OCI-LY1 (cell line): ENCODE results near the gene PTPN13.

Source experiments
- H2AFZ ChIP-seq: fragments of 200-600 bp; sonication (generic), shearing (Covaris generic); 2 replicates; pipeline ENCODE4 v1.6.0; 2014; ENCODE audit warnings: antibody characterized with exemption, mild to moderate bottlenecking, low read length
- H3F3A ChIP-seq: fragments of 200-600 bp; sonication (generic), shearing (Covaris generic); 2 replicates; pipeline ENCODE4 v1.6.0; 2014; ENCODE audit warnings: mild to moderate bottlenecking, antibody characterized with exemption, low read length, moderate library complexity; ENCODE audit not compliant: insufficient read depth
- H3K27ac ChIP-seq: fragments of 200-600 bp; sonication (generic); 2 replicates; pipeline ENCODE4 v1.5.1; 2014; ENCODE audit warnings: low read length, mixed run types, mild to moderate bottlenecking, low read depth; ENCODE audit not compliant: poor library complexity, severe bottlenecking
- H3K27me3 ChIP-seq: fragments of 200-600 bp; sonication (generic); 2 replicates; pipeline ENCODE4 v1.6.0; 2014; ENCODE audit warnings: antibody characterized with exemption, mild to moderate bottlenecking, low read length, moderate library complexity; ENCODE audit not compliant: insufficient read depth
- H3K36me3 ChIP-seq: fragments of 200-600 bp; sonication (generic); 2 replicates; pipeline ENCODE4 v1.6.1; 2014; ENCODE audit warnings: mild to moderate bottlenecking, antibody characterized with exemption, low read length, moderate library complexity, mixed read lengths; ENCODE audit not compliant: insufficient read depth
- H3K4me1 ChIP-seq: fragments of 200-600 bp; sonication (generic); 2 replicates; pipeline ENCODE4 v1.5.1; 2014; ENCODE audit warnings: mild to moderate bottlenecking, low read length, moderate library complexity; ENCODE audit not compliant: insufficient read depth, severe bottlenecking
- H3K4me2 ChIP-seq: fragments of 200-600 bp; sonication (generic), shearing (Covaris generic); 2 replicates; pipeline ENCODE4 v1.6.1; 2014; ENCODE audit warnings: low read length
- H3K4me3 ChIP-seq: fragments of 200-600 bp; sonication (generic); 2 replicates; pipeline ENCODE4 v1.5.1; 2014; ENCODE audit warnings: low read length, low read depth, mild to moderate bottlenecking, mixed read lengths; ENCODE audit not compliant: poor library complexity, severe bottlenecking
- H3K79me2 ChIP-seq: fragments of 200-600 bp; shearing (Covaris generic); 2 replicates; pipeline ENCODE4 v1.6.1; 2016; ENCODE audit warnings: mixed run types, low read length, mixed read lengths; ENCODE audit not compliant: insufficient read depth
- H3K9ac ChIP-seq: fragments of 200-600 bp; sonication (generic), shearing (Covaris generic); 2 replicates; pipeline ENCODE4 v1.6.1; 2014; ENCODE audit warnings: mild to moderate bottlenecking, low read length, mixed read lengths
- H3K9me2 ChIP-seq: fragments of 200-600 bp; sonication (generic), shearing (Covaris generic); 2 replicates; pipeline ENCODE4 v1.6.1; 2014; ENCODE audit warnings: low read depth, mild to moderate bottlenecking, low read length, mixed read lengths
- H3K9me3 ChIP-seq: fragments of 200-600 bp; shearing (Covaris generic); 2 replicates; pipeline ENCODE4 v1.6.1; 2014; ENCODE audit warnings: low read length, mixed read lengths
- H4K20me1 ChIP-seq: fragments of 200-600 bp; sonication (generic), shearing (Covaris generic); 2 replicates; pipeline ENCODE4 v1.6.0; 2016; ENCODE audit warnings: mild to moderate bottlenecking, low read length; ENCODE audit not compliant: insufficient read depth
- EZH2 ChIP-seq: fragments of 200-600 bp; sonication (generic), shearing (Covaris generic); IDR thresholded peaks from 2 replicates; pipeline ENCODE4 v1.8.0; 2017; ENCODE audit warnings: borderline replicate concordance, mixed run types, mild to moderate bottlenecking, antibody characterized with exemption, low read length, moderate library complexity, mixed read lengths
- TF ChIP-seq, protein P1 (sequence below): fragments of 200-600 bp; sonication (generic), shearing (Covaris generic); IDR thresholded peaks from 2 replicates; pipeline ENCODE4 v1.5.1; 2017; ENCODE audit warnings: mild to moderate bottlenecking, antibody characterized with exemption, low read length, moderate library complexity, mixed read lengths

The PTPN13 gene

DNA sequence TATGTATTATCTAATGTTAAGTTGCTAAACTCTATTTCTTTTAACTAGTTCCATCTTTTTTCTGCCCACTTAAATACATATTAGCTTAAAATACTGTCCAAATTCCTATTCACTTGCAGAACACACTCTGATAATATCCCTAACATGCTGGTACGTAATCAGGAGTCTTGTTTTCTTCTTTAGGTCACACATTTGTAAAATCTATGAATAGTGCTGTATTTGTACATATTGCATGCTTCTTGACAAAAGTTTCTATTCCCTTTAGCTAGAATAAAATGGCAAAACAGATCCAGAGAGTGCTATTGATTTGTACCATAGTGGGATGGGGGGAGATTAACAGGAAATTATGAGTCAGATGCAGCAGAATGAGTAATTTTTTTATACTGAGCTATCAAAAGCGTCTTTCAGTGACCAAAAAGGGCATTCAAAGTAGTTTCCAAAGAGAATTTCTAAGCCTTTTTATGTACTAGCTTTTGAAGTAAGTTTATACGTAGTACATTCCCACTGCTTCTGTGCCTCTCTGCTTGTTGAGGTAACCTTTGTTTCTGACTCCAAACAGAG lies 126.5 kb downstream of the PTPN13 start:
- no peaks in the 10 kb centered on the region for H3K9me3 ChIP-seq
- H3K27me3 ChIP-seq = no peaks in the 10 kb centered on the region
- H3K4me3 ChIP-seq = no peak overlapping the region
- H3K79me2 ChIP-seq = no peaks in the 10 kb centered on the region
- H3F3A ChIP-seq = no peaks in the 10 kb centered on the region
- no peaks in the 10 kb centered on the region for H3K36me3 ChIP-seq
- no peaks in the 10 kb centered on the region for H3K4me1 ChIP-seq
- no peaks in the 10 kb centered on the region for H4K20me1 ChIP-seq
- H3K9me2 ChIP-seq = no peaks in the 10 kb centered on the region; the same call in 1 of the 2 replicates
- no peak overlapping the region for H3K9ac ChIP-seq
- H2AFZ ChIP-seq = no peak overlapping the region
- no peak overlapping the region for H3K27ac ChIP-seq
- no peak for TF ChIP-seq EZH2
- TF ChIP-seq, protein P1, sequence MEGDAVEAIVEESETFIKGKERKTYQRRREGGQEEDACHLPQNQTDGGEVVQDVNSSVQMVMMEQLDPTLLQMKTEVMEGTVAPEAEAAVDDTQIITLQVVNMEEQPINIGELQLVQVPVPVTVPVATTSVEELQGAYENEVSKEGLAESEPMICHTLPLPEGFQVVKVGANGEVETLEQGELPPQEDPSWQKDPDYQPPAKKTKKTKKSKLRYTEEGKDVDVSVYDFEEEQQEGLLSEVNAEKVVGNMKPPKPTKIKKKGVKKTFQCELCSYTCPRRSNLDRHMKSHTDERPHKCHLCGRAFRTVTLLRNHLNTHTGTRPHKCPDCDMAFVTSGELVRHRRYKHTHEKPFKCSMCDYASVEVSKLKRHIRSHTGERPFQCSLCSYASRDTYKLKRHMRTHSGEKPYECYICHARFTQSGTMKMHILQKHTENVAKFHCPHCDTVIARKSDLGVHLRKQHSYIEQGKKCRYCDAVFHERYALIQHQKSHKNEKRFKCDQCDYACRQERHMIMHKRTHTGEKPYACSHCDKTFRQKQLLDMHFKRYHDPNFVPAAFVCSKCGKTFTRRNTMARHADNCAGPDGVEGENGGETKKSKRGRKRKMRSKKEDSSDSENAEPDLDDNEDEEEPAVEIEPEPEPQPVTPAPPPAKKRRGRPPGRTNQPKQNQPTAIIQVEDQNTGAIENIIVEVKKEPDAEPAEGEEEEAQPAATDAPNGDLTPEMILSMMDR = no peak
- H3K4me2 ChIP-seq = no peak overlapping the region

DNA sequence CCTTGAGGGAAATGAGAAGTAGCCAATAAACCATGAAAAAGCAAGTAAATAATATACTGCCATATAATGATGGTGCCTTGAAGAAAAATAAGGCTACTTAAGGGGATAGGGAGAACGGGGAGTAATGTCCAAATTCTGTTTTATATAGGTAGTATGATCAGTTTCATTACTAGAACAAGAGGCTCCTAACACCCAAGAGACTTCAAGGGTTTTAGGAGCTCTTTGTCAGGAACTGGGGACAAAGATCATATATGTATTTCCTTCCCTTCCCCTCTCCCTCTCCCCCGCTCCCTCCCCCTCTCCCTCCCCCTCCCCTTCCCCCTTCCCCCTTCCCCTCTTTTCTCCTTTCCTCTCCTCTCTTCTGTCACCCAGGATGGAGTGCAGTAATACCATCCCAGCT lies 127.3 kb downstream of the PTPN13 start:
- no peaks in the 10 kb centered on the region for H3K27me3 ChIP-seq
- no peaks in the 10 kb centered on the region; the same call in 1 of the 2 replicates for H3K9me2 ChIP-seq

GRCh38 chr4:86730310-86730709 lies 136.2 kb downstream of the PTPN13 start:
- H3K4me3 ChIP-seq = no peak overlapping the region
- TF ChIP-seq EZH2 = no peak
- TF ChIP-seq, protein P1 = no peak
- H3F3A ChIP-seq = no peaks in the 10 kb centered on the region
- H2AFZ ChIP-seq = no peak overlapping the region
- H3K79me2 ChIP-seq = no peaks in the 10 kb centered on the region
- H3K4me2 ChIP-seq = no peak overlapping the region
- no peaks in the 10 kb centered on the region for H4K20me1 ChIP-seq
- H3K9me2 ChIP-seq = no peaks in the 10 kb centered on the region
- H3K27ac ChIP-seq = no peak overlapping the region
- no peaks in the 10 kb centered on the region for H3K9me3 ChIP-seq
- H3K36me3 ChIP-seq = no peaks in the 10 kb centered on the region
- no peak overlapping the region for H3K9ac ChIP-seq
- H3K27me3 ChIP-seq = no peaks in the 10 kb centered on the region
- no peaks in the 10 kb centered on the region for H3K4me1 ChIP-seq

More for the DNA sequence above, 127.3 kb downstream of the PTPN13 start:
- Histone ChIP-seq H3K4me1 (no peaks in the 10 kb centered on the region), H4K20me1 (no peaks in the 10 kb centered on the region), H3K36me3 (no peaks in the 10 kb centered on the region), H3K79me2 (no peaks in the 10 kb centered on the region), H3K4me2 (no peak overlapping the region), H2AFZ (no peak overlapping the region), H3K9ac (no peak overlapping the region), H3K4me3 (no peak overlapping the region), H3K27ac (no peak overlapping the region), H3K9me3 (no peaks in the 10 kb centered on the region), H3F3A (no peaks in the 10 kb centered on the region)
- no peak for TF ChIP-seq EZH2
- TF ChIP-seq, protein P1 = no peak
